GM18499 (cell line): ENCODE results near the gene MRPL55.

ENCODE experiments used
- ATAC-seq: cut with Tn5 transposase; IDR thresholded peaks from one replicate; pipeline ENCODE4 v1.9.1; 2021; ENCODE audit warnings: moderate number of reproducible peaks; ENCODE audit not compliant: insufficient read depth, unreplicated experiment

Gene MRPL55

DNA sequence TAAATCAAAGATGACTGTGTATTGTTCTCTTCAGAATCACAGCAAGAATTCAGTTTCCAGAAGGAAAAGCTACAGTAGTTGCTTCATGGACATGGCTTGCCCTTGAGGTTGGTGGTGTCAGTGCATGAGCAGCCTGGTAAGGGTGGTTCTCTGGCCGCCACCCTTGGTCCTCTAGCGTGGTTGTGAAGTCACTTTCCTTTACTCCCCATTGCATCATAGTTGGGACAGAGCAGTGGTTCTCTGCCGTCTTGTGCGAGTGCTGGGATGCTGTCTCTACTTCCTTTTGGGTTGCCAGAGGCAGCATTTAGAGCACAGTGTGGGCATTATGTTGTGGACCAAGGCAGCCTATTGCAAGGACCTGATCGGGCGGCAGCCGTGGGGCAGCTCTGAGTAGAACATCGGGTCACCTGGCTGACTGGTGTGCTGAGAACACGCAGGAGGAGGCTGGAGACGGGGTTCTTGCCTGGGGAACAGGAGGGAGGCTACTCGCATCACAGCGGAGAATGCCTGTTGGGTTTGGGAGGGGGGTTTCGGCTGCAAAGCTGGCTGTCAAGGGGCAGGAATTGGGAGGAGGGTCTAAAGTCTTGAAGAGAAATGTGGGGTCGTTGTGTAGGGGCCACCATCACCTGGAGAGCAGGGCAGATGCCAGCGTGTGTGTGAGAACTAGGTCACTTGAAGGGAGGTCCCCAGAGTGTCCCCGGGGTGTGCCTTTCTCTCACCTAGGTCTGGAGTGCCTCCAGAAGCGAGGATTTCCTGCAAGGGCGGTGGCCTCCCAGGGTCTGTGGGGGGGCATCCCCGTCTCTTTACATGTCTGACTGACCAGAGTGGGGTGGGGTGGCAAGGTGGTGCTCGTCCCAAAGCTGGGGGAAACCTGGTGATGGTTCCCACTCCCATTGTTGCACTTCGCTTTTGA, 20.3 kb downstream of the MRPL55 start:
- no peak for ATAC-seq

DNA sequence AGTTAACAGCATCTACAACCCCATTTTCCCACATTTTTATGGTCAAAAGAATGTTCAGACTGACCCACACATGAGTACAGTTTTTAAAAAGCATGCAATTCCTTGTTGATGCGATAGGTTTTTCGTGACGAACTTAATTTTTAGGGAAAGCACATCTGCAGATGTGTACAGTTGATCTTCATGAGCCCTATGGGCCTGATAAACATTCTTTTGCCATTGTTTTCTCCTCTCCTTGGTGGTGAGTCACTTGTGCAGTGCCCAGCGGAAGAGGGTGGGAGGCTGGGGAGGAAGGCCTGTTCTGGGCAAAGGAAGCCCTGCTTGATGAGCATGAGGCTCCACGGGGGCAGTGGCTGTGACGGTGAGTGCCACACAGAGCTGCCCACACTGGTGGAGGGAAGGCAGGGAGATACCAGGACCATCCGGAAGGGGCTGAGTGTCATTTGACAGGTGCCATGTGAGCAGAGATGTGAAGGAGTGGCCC, 21.3 kb downstream of the MRPL55 start:
- no peak for ATAC-seq

DNA sequence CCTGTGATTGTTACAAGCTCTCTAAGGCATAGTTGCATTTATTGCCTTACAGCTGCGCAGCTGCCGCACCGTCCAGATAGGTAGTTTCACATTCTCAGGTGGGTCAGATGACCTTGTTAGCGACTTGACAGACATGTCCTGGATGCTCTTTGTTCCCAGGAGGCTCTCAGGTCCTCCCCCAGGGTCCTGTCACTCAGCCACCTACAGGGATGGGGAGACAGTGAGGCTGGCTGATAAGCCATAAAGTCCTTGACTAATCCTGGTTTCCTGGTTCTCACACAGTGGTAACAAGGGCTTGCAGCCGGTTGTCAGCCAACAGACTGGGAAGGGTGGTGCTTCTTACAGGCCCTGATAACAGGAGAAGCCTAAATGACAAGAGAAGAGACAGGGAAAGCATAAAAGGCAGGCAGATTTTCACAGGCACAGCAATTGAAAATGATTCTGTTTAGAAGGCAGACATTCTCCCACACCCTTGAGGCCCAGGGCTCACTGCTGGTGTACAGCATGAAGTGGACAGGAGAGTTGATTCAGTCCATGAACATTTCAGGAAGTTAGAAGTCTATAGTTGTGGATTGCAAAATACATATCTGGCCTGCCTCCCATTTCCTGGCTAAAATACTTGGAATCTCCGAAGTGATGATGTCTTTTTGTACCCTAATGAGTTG, 23.7 kb downstream of the MRPL55 start:
- ATAC-seq = no peak

DNA sequence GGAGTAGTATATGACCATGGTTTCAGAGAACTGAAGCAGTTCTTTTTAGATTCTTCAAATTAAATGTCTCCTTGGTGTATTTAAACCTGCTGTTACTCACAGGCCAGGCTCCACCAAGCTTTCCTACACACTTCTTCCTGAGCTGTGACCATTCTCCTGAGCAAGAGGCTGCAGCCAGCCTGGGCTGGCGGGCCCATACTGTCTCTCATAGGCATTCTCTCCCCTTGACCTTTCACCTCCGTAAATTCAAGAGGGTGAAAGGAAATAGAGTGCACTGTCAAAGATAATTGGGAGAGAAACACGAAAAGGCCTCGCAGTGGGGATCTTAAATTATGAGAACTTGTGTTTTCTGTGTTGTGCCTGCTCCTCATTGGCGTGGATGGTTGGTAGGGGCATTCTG, 24.3 kb downstream of the MRPL55 start:
- ATAC-seq = no peak

DNA sequence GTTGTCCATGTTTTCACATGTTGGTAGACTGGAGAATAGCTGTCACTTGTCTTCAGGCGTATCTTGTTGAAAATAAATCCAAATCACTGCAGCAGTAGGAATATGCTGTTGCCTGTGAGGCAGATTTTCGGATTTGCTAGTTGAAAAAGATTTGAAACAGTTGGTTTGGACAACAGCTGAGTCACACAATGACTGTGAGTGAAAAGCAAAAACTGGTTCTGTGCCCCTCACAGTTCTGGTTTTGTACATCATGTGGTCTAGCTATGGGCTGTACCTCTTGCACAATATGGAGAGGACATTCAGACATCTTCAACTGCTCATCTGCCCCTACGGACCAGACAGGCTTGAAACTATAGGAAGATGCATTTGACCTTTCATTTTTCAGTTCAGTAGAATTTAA, 24.8 kb downstream of the MRPL55 start:
- ATAC-seq = no peak

DNA sequence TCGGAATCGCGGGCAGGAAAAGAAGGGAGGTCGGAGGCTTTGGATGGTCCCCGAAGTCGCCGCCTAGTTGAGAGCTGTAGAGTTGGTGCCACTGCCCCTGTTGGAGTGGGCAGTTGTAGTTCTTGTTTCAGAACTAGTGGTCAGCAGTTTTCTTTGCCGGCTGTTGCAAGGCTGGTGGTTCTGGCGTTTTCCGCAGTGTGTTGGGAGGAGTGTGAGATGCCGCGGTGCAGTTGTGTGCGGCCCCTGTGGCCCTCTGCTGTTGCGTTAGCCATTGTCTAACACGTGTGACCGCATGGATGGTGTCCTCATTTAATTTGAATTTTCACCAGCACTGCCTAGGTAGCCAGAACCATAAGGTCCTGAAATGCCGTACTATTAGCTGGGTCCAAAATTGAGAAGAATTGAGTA, 25.2 kb downstream of the MRPL55 start:
- ATAC-seq = no peak

DNA sequence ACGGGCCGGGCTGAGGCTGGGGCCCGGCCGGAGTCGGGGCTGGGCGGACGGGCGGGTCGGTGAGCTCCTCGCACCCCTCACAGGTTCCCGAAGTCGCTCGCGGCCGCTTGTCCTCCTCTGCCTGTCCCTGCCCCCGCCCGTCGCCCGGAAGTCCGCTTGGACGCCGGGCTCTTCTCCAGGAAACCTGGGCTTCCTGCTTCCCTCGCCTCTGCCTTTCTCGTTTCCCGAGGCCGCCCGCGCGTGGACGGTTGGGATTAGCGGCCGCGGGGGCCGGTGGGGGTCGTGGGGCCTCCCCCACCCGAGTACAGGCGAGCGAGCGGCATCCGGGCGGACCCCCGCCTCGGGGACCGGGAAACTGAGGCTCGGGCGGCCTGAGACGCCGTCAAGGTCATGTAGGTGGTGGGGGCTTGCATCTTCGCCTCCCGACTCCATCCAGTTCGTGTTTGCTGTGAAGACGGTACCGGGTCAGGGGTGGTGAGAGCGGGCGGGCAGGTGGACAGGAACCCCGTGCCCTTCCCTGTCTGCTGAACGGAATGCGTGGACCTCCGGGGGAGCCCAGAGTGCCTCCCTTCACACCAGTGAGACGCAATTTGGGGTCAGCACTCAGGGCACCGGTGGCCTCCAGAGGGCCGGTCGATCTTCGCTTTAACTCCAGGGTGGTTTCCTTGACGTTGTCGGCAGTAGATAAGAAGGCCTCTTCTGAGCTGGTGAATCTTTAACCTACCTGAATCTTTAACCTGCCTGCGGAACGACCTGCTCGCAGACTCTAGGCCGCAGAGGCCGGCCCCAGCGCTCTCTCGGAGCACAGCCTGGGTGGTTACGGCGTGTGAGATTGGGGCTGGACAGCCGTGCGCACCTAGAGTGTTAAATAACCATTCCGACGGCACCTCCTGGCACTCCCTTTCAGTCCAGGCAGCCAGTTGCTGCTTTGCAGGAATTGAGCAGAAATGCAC, 25.9 kb downstream of the MRPL55 start:
- no peak for ATAC-seq

DNA sequence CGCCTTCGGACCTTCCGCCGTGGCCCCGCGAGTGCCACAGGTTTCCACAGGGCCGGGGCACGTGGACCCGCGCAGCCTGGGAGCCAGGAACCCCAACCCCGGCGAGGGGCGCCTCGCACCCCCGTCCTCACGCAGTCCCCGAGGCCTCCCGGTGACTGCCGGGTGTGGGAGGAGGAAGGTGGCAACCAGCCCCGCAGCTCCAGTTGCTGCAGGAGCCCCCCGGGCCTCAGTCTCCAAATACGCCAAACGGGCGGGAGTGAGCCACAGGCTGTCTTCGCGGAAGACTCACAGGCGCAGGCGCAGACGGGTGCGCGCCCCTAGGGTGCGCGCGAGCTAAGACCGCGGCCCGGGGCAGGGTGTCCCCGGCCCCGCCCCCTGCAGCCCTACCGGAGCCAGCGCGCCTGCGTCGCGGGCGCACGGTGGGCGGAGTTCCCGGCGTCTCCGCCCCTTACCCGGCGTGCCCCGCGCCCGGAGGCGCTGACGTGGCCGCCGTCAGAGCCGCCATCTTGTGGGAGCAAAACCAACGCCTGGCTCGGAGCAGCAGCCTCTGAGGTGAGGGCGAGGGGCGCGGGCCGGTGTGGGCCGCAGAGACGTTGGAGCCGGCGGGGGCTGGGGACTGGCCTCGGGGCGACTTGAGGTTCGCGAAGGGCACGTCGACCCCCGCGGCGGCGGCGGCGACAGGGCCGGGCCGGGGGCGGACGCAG, 26.7 kb downstream of the MRPL55 start, which contains the start of gene ARF1:
Gene ARF1 (plus strand): TSS at position 495 of the 704 bp plus-strand sequence. CDS start 14,407 bp downstream, outside the sequence.
- ATAC-seq = peak; percentile 48

DNA sequence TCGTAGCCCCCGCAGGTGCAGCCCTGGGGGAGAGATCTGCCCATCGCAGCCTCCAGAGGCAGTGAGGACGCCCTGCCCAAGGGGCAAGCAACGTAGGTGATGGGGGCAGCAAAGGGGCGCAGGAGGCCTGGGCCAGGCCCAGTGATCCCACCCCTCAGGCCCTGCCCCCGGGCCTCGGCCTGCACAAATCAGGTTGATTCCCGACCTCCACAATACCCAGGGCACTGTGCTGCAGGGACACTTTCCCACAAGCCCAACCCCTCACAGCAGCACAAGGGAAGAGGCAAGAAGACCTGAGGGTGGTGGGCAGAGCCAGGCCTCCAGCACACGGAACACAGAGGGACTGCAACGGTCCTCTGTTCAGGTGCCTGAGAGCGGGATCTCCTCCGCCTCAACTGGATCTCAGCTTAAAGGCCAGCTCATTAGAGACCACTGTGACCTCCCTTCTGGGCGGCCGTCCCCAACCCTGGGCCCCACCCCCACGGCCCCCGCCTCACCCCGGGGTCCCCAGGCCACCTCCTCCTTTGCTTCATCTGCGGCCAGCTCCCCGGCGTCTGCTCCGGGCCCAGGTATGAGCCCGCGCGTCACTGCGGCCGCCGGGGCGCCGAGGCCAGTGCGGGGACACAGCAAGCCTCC, 27.4 kb downstream of the MRPL55 start:
- ATAC-seq = peak; percentile 8

DNA sequence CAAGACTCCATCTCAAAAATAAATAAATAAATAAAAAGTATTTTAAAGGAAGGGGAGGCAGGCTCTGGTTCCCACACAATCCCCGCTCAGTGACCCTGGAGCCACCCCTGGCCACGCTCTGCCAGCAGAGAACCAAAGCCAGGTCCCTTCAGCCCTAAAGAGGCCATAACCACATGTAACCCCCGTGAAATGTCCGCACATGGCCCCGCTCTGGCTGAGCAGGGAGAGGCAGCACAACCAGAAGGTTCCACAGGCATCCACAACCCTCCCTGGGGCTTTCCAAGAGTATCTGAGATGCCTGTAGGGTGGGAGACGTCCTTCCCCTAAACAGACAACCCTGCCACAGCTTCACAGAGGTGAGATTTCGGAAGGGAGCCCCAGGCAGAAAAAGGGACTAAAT, 28.0 kb downstream of the MRPL55 start:
- ATAC-seq = no peak

DNA sequence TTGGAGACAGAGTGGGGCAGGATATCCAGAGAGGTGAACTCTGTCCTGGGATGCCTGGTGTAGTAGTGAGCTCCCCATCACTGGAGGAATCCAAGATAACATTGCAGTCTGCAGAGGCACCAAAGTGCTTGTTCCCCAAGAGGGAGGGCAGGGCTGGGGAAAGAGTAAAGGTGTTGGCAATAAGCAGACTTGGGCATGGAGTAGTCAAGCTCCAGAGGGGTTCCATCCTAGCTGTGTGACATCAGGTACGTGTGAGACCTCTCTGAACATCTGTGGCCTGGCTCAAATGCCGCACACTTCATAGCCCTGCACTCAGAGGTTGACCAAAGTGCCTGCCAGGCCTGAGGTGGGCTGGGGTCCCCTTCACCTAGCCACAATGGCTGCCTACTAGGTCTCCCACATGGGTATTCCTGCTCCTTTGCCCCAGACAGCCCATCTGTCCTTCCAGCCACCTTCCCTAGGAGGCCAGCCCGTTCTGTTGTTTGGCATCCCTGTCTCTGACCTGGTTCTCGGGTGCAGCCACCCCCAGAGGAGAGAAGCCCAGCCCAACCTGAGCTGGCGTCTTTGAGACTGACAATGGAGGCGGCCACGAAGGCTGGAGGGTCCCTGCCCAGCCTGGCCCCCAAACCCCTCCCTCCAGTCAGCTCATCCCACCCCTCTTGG, 29.4 kb downstream of the MRPL55 start:
- no peak for ATAC-seq

DNA sequence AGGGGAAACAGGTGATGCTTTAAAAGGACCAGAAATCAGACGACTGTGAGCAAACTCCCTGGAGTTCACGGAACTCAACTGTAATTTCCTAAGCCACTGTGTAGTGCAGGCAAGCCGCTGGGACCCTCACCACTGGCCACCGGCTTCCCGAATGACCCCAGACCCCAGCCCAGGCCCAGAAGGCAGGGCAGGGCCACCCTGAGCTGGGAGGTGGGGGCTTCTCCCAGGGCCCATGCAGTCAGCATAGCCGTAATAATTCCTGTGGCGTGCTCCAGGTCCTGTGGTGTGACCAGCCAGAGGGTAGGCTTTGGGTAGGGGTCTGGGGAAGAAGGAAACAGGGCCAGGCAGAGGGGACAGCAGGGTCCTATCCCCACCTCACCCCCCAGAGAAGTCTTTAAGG, 30.1 kb downstream of the MRPL55 start:
- ATAC-seq = no peak

DNA sequence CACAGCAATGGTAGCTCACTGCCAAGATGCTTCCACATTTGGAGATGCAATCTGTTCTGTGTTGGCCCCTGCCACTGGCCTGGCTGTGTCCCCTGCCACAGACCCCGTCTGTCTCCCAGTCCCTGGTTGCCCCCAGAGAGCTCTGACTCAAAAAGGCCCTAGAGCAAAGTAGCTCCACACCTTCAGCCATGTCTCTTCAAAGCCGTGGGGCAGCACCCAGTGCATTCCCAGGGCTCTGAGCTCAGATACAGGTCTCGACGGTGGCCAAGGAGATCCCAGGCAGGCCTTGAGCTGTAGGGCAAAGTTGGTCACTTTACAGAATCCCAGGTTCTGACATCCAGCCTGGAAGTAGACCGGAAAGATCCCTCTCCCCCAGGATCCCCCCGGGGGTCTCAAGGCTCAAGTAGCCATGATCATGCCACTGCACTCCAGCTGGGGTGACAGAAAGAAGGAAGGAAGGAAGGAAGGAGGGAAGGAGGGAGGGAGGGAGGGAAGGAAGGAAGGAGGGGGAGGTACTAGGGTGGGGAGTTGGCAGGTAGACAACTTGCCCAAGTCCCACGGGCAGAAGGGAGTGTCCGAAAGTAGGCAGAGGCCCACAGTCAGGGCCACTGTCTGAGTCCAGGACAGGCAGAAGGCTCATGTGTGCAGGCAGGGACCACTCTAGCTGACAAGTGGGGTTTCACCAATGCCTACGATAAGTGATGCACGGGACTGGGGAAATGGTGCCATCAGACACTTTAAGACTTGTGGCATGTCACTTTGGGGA, 31.4 kb downstream of the MRPL55 start:
- no peak for ATAC-seq

DNA sequence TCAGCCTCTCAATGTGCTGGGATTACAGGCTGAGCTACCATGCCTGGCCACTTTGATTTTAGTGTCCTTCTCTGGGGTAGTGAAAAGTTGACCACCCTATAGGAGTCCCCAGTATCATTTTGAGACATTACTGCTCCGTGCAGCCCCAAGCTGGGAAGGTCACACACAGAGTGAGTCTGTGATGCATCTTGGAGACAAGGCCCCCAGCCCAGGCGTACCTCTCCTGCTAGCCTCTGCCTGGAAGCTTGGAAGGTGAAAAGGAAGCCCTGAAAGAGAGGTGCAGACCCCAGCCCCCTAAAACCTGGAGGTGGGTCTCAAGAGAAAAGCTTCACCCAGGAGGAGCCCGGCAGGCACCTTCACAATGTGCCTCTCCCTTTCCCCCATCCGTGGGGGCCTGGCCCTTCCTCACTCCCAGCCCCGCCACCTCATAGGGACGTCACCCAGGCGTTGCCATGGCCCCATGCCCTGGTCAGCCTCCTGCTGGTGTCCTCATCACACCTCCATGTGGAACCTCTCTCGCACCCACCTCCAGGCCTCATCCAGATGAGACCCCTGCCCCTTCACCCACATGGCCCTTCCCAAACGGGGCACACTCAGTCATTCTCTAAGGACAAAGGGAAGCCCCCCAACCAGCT, 32.2 kb downstream of the MRPL55 start:
- no peak for ATAC-seq

DNA sequence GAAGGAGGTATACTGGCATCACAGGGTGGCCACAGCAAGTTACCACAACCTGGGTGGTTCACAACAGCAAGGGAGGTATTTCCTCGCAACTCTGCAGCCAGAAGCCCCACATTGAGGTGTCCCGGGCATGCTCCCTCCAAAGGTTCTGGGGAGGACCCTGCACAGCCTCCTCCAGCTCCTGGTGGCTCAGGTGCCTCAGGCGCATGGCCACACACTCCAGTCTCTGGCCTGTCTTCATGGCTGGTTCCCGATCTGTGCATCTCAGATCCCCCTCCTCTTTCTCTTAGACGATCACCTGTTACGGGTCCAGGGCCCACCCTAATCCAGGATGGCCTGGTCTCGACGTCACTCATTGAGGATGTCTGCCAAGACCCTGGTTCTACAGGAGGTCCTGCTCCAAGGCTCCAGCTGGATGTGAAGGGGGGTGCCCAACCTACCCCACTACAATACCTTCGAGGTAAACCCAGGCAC, 33.3 kb downstream of the MRPL55 start:
- no peak for ATAC-seq

DNA sequence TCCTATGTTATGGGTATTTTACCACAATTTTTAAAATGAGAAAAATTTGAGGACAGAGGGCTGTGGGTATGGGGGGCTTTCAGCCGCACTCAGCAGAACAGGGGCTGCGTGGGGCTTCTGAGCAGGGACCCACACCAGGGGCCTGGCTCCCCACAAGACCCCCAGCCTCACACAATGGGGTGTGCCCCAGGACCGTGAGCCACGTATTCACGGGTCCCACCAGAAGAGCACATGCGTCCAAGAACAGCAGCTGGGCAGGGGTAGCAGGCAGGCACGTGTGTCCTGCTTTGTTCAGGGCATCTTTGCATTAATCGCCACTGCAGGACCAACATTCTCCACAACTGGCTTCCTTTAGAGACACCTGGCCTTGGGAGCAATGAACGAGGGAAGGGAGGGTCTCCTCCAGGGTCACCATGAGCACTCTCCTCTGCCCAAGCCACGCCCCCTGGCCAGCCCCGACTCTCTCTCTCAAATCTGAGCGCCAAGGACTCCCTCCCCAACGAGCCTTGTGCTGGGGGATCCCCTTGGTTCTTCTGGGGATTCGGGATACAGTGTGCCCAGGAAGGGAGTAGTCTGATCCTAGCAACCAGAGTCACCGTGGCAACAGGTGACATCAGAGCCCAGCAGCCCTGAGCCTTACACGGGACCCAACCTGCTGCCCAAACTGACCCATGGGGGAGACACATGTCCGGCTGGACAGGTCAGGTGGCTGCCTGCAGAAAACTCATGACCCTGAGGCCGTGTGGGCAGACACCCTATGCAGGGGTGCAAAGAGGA, 34.0 kb downstream of the MRPL55 start:
- ATAC-seq = no peak
